H1 (cell line): ENCODE results near the gene TTLL5.

Experiments used
- CHD2 ChIP-seq: IDR thresholded peaks from 2 replicates; pipeline ENCODE4 v1.6.1; 2012; ENCODE audit warnings: low read length, improper control_type of control experiment
- CTCF ChIP-seq, 3 experiments: IDR thresholded peaks; 1 replicate in 2 of 3; 2 replicates in 1 of 3; pipeline versions ENCODE4 v1.5.1 to v1.6.1; 2011; ENCODE audit warnings: low read length in 3 of 3, mild to moderate bottlenecking in 3 of 3, inconsistent platforms in 2 of 3, low read depth in 1 of 3, moderate library complexity in 1 of 3; ENCODE audit not compliant: insufficient read depth in 1 of 3; ENCODE audit errors: control extremely low read depth in 1 of 3
- EP300 ChIP-seq, 2 experiments: IDR thresholded peaks; 1 replicate in 1 of 2; 2 replicates in 1 of 2; pipeline ENCODE4 v1.6.1; 2011 to 2012; ENCODE audit warnings: low read depth in 2 of 2, low read length in 2 of 2, mild to moderate bottlenecking in 2 of 2, borderline replicate concordance in 1 of 2, inconsistent platforms in 1 of 2, moderate library complexity in 1 of 2
- HDAC2 ChIP-seq, 2 experiments: fragments of 300-600 bp in 1 of 2; sonication (generic) in 1 of 2; IDR thresholded peaks; 2 replicates each; pipeline ENCODE4 v1.6.1; 2011 to 2012; ENCODE audit warnings: low read depth in 2 of 2, low read length in 2 of 2, mild to moderate bottlenecking in 2 of 2, moderate library complexity in 2 of 2, borderline replicate concordance in 1 of 2, inconsistent platforms in 1 of 2
- NRF1 ChIP-seq: IDR thresholded peaks from 2 replicates; pipeline ENCODE4 v1.6.1; 2011; ENCODE audit warnings: mild to moderate bottlenecking, low read depth, low read length, improper control_type of control experiment
- POLR2A ChIP-seq, 2 experiments: IDR thresholded peaks; 1 replicate in 1 of 2; 2 replicates in 1 of 2; pipeline ENCODE4 v1.6.1; 2011; ENCODE audit warnings: low read depth in 2 of 2, low read length in 2 of 2, mild to moderate bottlenecking in 2 of 2; ENCODE audit errors: control extremely low read depth in 1 of 2
- RAD21 ChIP-seq, 2 experiments: IDR thresholded peaks in 1 of 2; conservative IDR thresholded peaks in 1 of 2; 2 replicates each; pipeline ENCODE4 v1.6.1; 2011; ENCODE audit warnings: low read depth in 2 of 2, low read length in 2 of 2, improper control_type of control experiment in 1 of 2, inconsistent platforms in 1 of 2, mild to moderate bottlenecking in 1 of 2, moderate library complexity in 1 of 2
- SIN3A ChIP-seq, 2 experiments: IDR thresholded peaks in 1 of 2; conservative IDR thresholded peaks in 1 of 2; 2 replicates each; pipeline ENCODE4 v1.6.1; 2011 to 2012; ENCODE audit warnings: low read length in 2 of 2, improper control_type of control experiment in 1 of 2, low read depth in 1 of 2, mild to moderate bottlenecking in 1 of 2
- SP1 ChIP-seq: IDR thresholded peaks from 2 replicates; pipeline ENCODE4 v1.6.1; 2011; ENCODE audit warnings: low read depth, low read length
- TAF1 ChIP-seq: IDR thresholded peaks from 2 replicates; pipeline ENCODE4 v1.6.1; 2011; ENCODE audit warnings: mild to moderate bottlenecking, low read depth, low read length
- ZNF274 ChIP-seq: IDR thresholded peaks from 2 replicates; pipeline ENCODE4 v1.7.0; 2012; ENCODE audit warnings: low read length, borderline replicate concordance; ENCODE audit errors: extremely low read depth

- TF ChIP-seq CTCF (IDR thresholded peaks at IDR 0.05; ENCODE audit: control extremely low read depth in 1 of 3, insufficient read depth in 1 of 3, low read depth in 1 of 3, low read length in 3 of 3) (no peak), SIN3A (conservative IDR thresholded peaks at IDR 0.05 in 1 of 2, IDR thresholded peaks at IDR 0.05 in 1 of 2; ENCODE audit: low read depth in 1 of 2, low read length in 2 of 2) (no peak), EP300 (IDR thresholded peaks at IDR 0.05; ENCODE audit: borderline replicate concordance in 1 of 2, low read depth in 2 of 2, low read length in 2 of 2) (no peak), RAD21 (IDR thresholded peaks at IDR 0.05 in 1 of 2, conservative IDR thresholded peaks at IDR 0.05 in 1 of 2; ENCODE audit: low read depth in 2 of 2, low read length in 2 of 2) (no peak), SP1 (no peak), ZNF274 (no peak), POLR2A (IDR thresholded peaks at IDR 0.05; ENCODE audit: control extremely low read depth in 1 of 2, low read depth in 2 of 2, low read length in 2 of 2) (no peak), TAF1 (no peak), CHD2 (no peak), HDAC2 (IDR thresholded peaks at IDR 0.05; ENCODE audit: borderline replicate concordance in 1 of 2, low read depth in 2 of 2, low read length in 2 of 2) (no peak), NRF1 (no peak)
Observed at GRCh38 chr14:75685910-75686309, 24.9 kb downstream of the TTLL5 start.
